ENCODE measurements around the gene RAMP3. TPM values are rescaled to one million over a fixed set of nuclear protein-coding genes. Genes with fewer than 3 reads are reported as not detected.

The RAMP3 gene
- total RNA-seq, 4 donors from 2014 or later: 31.6 to 117 (median 112) TPM

DNA sequence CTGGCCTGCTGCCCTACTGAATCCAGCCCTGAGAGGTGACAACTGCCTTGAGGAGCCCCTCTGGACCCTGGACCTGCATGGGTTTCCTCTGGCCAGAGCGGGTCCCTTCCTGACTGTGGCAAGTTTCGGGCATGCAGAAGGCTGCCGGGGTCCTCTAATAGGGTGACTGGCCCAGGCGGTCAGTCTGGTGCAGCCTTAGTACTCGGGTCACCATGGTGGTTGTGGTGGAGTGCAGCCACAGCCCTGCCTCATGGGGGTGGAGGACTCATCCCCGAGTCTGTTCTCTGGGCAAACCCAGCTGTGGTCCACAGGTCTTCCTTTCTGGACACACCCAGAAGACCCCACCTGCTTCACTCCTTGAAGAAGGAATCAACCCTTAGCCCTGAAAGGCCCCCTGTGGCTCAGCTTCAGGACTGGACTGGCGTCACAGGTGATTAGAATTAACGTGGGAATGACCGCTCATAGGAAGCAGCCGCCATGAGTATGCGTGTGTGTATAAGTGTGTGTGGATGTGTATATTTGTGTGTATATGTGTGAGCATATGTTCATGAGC, 28.7 kb downstream of the RAMP3 start:
- 87 to 89% methylated on average over 8 to 11 of the region's 11 CpGs for WGBS, 2 donors
- H3K27me3 ChIP-seq: no peaks in the 10 kb centered on the region
- H3K36me3 ChIP-seq: no peaks in the 10 kb centered on the region
- no peaks in the 10 kb centered on the region for H3K9me3 ChIP-seq
- H3K27ac ChIP-seq: no peak overlapping the region
- no peak overlapping the region for H3K4me3 ChIP-seq
- no peak for DNase-seq (ENCODE audit: low spot score in 2 of 2)
- TF ChIP-seq, protein P1, sequence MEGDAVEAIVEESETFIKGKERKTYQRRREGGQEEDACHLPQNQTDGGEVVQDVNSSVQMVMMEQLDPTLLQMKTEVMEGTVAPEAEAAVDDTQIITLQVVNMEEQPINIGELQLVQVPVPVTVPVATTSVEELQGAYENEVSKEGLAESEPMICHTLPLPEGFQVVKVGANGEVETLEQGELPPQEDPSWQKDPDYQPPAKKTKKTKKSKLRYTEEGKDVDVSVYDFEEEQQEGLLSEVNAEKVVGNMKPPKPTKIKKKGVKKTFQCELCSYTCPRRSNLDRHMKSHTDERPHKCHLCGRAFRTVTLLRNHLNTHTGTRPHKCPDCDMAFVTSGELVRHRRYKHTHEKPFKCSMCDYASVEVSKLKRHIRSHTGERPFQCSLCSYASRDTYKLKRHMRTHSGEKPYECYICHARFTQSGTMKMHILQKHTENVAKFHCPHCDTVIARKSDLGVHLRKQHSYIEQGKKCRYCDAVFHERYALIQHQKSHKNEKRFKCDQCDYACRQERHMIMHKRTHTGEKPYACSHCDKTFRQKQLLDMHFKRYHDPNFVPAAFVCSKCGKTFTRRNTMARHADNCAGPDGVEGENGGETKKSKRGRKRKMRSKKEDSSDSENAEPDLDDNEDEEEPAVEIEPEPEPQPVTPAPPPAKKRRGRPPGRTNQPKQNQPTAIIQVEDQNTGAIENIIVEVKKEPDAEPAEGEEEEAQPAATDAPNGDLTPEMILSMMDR (IDR thresholded peaks at IDR 0.05): no peak
- TF ChIP-seq POLR2A (IDR thresholded peaks at IDR 0.05) (no peak), EP300 (IDR thresholded peaks at IDR 0.05) (no peak)
- H3K4me1 ChIP-seq: peaks cover 0 to 10% (median 0%) of the 10 kb centered on the region in 4 donors

DNA sequence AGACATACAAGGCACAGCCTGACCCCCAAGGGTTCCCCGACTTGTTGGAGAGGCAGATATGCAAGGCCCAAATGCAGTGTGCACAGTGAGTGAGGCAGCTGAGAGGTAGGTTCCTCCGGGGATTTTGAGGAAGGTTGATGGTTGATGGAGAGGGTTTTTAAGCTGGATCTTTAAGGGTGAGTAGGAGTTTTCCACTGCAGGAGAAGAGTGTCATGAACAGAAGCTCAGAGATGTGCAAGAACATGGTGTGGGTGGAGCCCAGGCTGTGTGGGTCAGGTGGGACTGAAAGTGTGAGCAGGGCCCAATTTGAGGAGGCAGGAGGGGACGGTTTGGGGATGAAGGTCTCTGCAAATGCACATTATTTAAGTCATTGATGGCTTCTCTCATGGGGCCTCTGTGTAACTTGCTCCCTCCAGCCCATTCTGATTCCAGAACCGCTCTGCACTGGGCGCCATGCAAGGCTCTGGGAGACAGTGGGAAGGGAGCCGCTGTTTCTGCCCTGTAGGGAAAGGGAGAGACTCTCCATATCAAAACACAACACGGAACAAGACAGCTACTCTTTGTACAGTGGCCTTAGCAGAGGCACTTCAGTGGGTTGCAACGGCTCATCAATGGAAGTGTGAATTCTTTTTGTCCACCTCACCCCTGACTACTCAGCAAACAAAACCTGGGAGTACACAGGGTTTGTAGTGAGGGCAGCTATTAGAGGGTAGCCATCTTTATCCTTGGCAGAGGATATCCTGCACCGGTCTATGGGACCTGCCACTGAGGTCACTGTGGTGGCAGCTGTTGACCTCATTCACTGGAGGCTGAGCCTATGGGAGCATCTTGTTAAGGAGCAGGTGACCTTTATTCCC, 29.7 kb downstream of the RAMP3 start:
- Histone ChIP-seq H3K4me3 (no peak overlapping the region), H3K9me3 (no peaks in the 10 kb centered on the region), H3K27me3 (no peaks in the 10 kb centered on the region), H3K27ac (no peak overlapping the region), H3K4me1 (peaks cover 0 to 15% (median 0%) of the 10 kb centered on the region in 4 donors), H3K36me3 (no peaks in the 10 kb centered on the region)
- 79 to 89% methylated on average over 8 to 9 of the region's 9 CpGs for WGBS, 2 donors
- no peak for TF ChIP-seq EP300 (IDR thresholded peaks at IDR 0.05)
- TF ChIP-seq POLR2A (IDR thresholded peaks at IDR 0.05): no peak
- TF ChIP-seq, protein P1 (IDR thresholded peaks at IDR 0.05): no peak
- DNase-seq (ENCODE audit: low spot score in 2 of 2): no peak

DNA sequence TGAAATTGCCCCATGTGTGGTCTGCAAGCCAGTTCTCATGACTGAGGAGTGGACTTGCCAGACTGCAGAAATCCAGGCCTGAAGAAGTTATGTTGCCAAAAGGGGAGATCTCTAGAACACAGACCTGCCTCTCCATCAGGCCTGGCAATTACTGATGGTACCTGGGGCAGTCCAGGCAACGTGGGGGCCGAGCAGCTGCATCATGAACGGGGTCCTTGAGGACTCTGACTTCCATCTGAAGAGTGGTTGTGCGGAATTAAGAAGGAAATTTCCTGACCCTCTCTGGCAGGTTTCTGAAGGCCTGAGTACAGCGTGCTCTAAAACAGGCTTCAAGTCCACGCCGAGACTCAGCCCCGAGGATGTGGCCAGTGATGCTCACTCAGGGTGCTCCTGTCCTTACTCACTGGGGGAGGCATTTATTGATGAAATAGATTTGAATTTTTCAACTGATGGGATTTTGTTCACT, 30.4 kb downstream of the RAMP3 start:
- H3K36me3 ChIP-seq: no peaks in the 10 kb centered on the region
- WGBS, 2 donors: 88 to 91% methylated on average over 8 of the region's 8 CpGs
- peaks cover 0 to 15% (median 0%) of the 10 kb centered on the region in 4 donors for H3K4me1 ChIP-seq
- no peaks in the 10 kb centered on the region for H3K27me3 ChIP-seq
- no peak overlapping the region for H3K4me3 ChIP-seq
- no peaks in the 10 kb centered on the region for H3K9me3 ChIP-seq
- H3K27ac ChIP-seq: no peak overlapping the region
- TF ChIP-seq POLR2A (IDR thresholded peaks at IDR 0.05): no peak
- TF ChIP-seq, protein P1 (IDR thresholded peaks at IDR 0.05): no peak
- no peak for TF ChIP-seq EP300 (IDR thresholded peaks at IDR 0.05)
- DNase-seq (ENCODE audit: low spot score in 2 of 2): no peak

DNA sequence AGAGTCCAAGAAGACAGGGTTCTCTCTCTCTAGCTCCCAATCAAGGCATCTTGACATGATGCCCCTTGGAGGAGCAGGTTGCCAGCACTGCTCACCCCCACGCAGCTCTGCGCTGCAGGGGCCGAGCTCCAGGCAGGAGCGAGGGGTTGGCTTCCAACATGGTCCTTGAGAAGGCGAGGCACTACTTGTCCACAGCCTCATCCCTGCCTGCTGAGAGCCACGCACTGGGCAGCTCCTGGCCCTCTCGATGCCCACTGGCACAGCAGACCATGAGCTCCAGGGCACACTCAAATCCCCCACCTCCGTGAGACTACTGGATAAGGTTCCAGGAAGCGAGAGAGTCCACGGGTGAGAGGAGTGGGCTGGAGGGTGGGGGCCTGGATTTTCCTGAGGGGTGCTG, 31.1 kb downstream of the RAMP3 start:
- no peak overlapping the region for H3K27ac ChIP-seq
- H3K9me3 ChIP-seq: no peaks in the 10 kb centered on the region
- H3K27me3 ChIP-seq: no peaks in the 10 kb centered on the region
- 93 to 95% methylated on average over 10 of the region's 10 CpGs for WGBS, 2 donors
- peaks cover 0 to 15% (median 0%) of the 10 kb centered on the region in 4 donors for H3K4me1 ChIP-seq
- no peak overlapping the region for H3K4me3 ChIP-seq
- DNase-seq (ENCODE audit: low spot score in 2 of 2): no peak
- TF ChIP-seq, protein P1 (IDR thresholded peaks at IDR 0.05): no peak
- no peaks in the 10 kb centered on the region for H3K36me3 ChIP-seq

All from tibial nerve (tissue), 4 donors.